Osteoblast (primary cell): ENCODE data around the gene ITGB2. TPM values are rescaled to one million over a fixed set of nuclear protein-coding genes. Genes with fewer than 3 reads are reported as not detected.

Experiments used
- DNase-seq: peaks from one replicate; pipeline ENCODE4 v3.0.0; 2011; ENCODE audit warnings: low spot score, mixed read lengths; ENCODE audit not compliant: insufficient read length; ENCODE audit errors: missing footprints
- H2AFZ ChIP-seq: 2 replicates; pipeline ENCODE4 v1.6.0; 2011; ENCODE audit warnings: mild to moderate bottlenecking, low read length
- H3K27ac ChIP-seq: 2 replicates; pipeline ENCODE4 v1.5.1; 2011; ENCODE audit warnings: mild to moderate bottlenecking, low read depth, low read length, moderate library complexity
- H3K27me3 ChIP-seq: 2 replicates; pipeline ENCODE4 v1.6.0; 2012; ENCODE audit warnings: mild to moderate bottlenecking, control low read depth, inconsistent platforms, low read length, moderate library complexity; ENCODE audit not compliant: insufficient read depth
- H3K36me3 ChIP-seq: 2 replicates; pipeline ENCODE4 v1.5.1; 2011; ENCODE audit warnings: mild to moderate bottlenecking, low read length, control low read depth, moderate library complexity; ENCODE audit not compliant: insufficient read depth
- H3K4me1 ChIP-seq: 2 replicates; pipeline ENCODE4 v1.5.1; 2011; ENCODE audit warnings: mild to moderate bottlenecking, low read length, control low read depth, moderate library complexity; ENCODE audit not compliant: insufficient read depth
- H3K4me2 ChIP-seq: 2 replicates; pipeline ENCODE4 v1.6.0; 2011; ENCODE audit warnings: mild to moderate bottlenecking, low read length; ENCODE audit not compliant: insufficient read depth
- H3K4me3 ChIP-seq: fragments of 200-600 bp; sonication (generic); 3 replicates; pipeline ENCODE4 v1.5.1; 2012; ENCODE audit warnings: mild to moderate bottlenecking, low read length, inconsistent platforms; ENCODE audit not compliant: insufficient read depth
- H3K79me2 ChIP-seq: 2 replicates; pipeline ENCODE4 v1.6.0; 2012; ENCODE audit warnings: mild to moderate bottlenecking, low read length, control low read depth, inconsistent platforms; ENCODE audit not compliant: insufficient read depth
- H3K9me3 ChIP-seq: 2 replicates; pipeline ENCODE4 v1.5.1; 2011; ENCODE audit warnings: low read depth, low read length, control low read depth
- H4K20me1 ChIP-seq: 2 replicates; pipeline ENCODE4 v1.6.0; 2012; ENCODE audit warnings: mild to moderate bottlenecking, low read length, control low read depth; ENCODE audit not compliant: insufficient read depth
- CTCF ChIP-seq: IDR thresholded peaks from 2 replicates; pipeline ENCODE4 v1.5.1; 2011; ENCODE audit warnings: mild to moderate bottlenecking, low read depth, low read length, moderate library complexity; ENCODE audit errors: extremely low read depth
- total RNA-seq: library from RNA; depleted of rRNA; stranded (reverse); fragments of >200 nt; gene quantifications from 2 replicates; pipeline ENCODE4 v1.2.3, GENCODE V29; 2012

ITGB2 gene
- total RNA-seq, 1 donor: 15.2 TPM

DNA sequence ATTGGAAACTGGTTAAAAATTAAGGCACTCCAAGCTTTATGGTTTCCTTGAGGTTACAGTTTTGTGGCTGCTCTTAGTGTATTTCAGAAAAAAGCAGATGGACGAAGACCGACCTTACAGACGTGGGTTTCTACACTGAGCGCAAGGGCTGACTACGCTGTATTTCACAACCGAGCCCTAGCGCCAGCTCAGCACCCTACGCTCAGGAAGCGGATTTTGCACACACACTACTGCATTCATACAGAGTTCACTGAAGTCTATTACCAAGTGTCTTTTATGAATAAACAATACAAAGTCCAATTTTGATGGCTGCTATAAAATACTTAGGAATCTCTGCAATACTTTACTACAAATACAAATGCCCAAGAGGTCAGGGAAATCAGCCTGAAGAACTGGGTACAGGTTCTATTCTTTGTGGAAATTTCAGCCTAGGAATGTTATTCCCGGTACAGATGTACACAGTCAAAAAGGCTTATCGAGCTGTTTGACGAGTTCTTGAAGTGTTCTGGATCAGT lies 71.0 kb downstream of the ITGB2 start:
- peaks cover 2% of the 10 kb centered on the region for H3K27me3 ChIP-seq
- peaks cover 52% of the 10 kb centered on the region for H3K36me3 ChIP-seq
- H4K20me1 ChIP-seq: peaks cover 50% of the 10 kb centered on the region
- TF ChIP-seq CTCF: no peak
- H3K4me1 ChIP-seq: peaks cover 18% of the 10 kb centered on the region
- no peak overlapping the region for H3K4me3 ChIP-seq
- H3K4me2 ChIP-seq: no peak overlapping the region
- no peak overlapping the region for H2AFZ ChIP-seq
- no peak for DNase-seq
- H3K79me2 ChIP-seq: peaks cover 43% of the 10 kb centered on the region
- H3K9me3 ChIP-seq: no peaks in the 10 kb centered on the region
- no peak overlapping the region for H3K27ac ChIP-seq

DNA sequence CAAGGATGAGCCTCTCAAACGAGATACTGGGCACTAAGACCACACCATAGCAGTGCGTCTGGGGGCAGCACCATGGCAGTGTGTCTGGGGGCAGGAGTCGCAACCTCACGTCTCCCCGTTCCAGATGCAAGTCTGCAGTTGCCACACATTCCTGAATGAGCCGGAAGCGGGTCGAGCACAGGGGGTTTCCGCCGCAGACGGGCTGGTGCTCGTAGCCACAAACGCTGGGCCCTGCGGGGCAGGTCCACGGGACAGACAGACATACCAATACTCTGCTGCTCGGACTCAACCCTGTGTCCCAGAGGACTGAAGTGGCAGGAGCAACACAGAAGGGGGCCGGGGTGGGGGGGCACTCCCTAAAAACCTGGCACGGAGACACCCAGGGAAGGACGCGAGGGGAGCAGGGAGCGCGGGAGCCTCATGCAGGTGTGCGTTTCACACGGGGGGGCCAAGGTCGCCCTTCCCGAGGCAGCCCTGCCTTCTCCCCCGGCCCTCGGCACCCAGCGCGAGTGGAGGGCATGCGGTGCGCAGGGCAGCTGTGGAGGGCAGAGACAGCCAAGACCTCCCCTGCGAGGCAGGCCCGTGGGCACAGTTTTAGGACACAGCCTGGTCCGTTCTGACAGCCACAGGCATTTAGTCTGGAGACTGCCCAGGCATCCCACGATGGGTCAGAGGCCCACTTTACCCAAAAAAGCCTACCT lies 71.7 kb downstream of the ITGB2 start:
- peaks cover 7% of the 10 kb centered on the region for H3K27me3 ChIP-seq
- DNase-seq: no peak
- no peak overlapping the region for H3K27ac ChIP-seq
- TF ChIP-seq CTCF: no peak
- H3K9me3 ChIP-seq: no peaks in the 10 kb centered on the region
- H2AFZ ChIP-seq: no peak overlapping the region
- H3K4me1 ChIP-seq: peaks cover 18% of the 10 kb centered on the region
- H3K4me2 ChIP-seq: no peak overlapping the region
- H3K36me3 ChIP-seq: peaks cover 44% of the 10 kb centered on the region
- H3K4me3 ChIP-seq: no peak overlapping the region
- peaks cover 36% of the 10 kb centered on the region for H3K79me2 ChIP-seq
- H4K20me1 ChIP-seq: peaks cover 47% of the 10 kb centered on the region

- no peak for TF ChIP-seq CTCF
- Histone ChIP-seq H3K4me1 (peaks cover 18% of the 10 kb centered on the region), H3K9me3 (no peaks in the 10 kb centered on the region), H3K27ac (no peak overlapping the region), H3K4me3 (no peak overlapping the region), H3K27me3 (peaks cover 12% of the 10 kb centered on the region), H3K36me3 (peaks cover 33% of the 10 kb centered on the region), H4K20me1 (peaks cover 34% of the 10 kb centered on the region), H3K4me2 (no peak overlapping the region), H3K79me2 (peaks cover 23% of the 10 kb centered on the region), H2AFZ (no peak overlapping the region)
- DNase-seq: no peak
These were observed 73.2 kb downstream of the ITGB2 start for GRCh38 chr21:44847261-44848056.
